Rectal smooth muscle tissue (tissue), 1 donor: ENCODE data around the gene HTR1B.

ENCODE experiments used
- H3K27ac ChIP-seq: one replicate; pipeline ENCODE4 v1.7.0; 2013; ENCODE audit warnings: low read depth, low read length, inconsistent platforms
- H3K27me3 ChIP-seq: one replicate; pipeline ENCODE4 v1.7.0; 2013; ENCODE audit warnings: low read length; ENCODE audit not compliant: control insufficient read depth, insufficient read depth
- H3K36me3 ChIP-seq: one replicate; pipeline ENCODE4 v1.7.0; 2013; ENCODE audit warnings: low read length; ENCODE audit not compliant: control insufficient read depth, insufficient read depth
- H3K4me1 ChIP-seq: one replicate; pipeline ENCODE4 v1.7.0; 2013; ENCODE audit warnings: low read length; ENCODE audit not compliant: control insufficient read depth, insufficient read depth
- H3K4me3 ChIP-seq: one replicate; pipeline ENCODE4 v1.7.0; 2013; ENCODE audit warnings: low read length
- H3K9ac ChIP-seq: one replicate; pipeline ENCODE4 v1.7.0; 2013; ENCODE audit warnings: low read length

HTR1B gene

GRCh38 chr6:77463308-77463860 is at the start of gene HTR1B:
TSS of gene HTR1B (minus strand) at chr6:77463491. CDS start at chr6:77463403, 88 bp downstream.
- H3K36me3 ChIP-seq, result no peaks in the 10 kb centered on the region
- peaks cover 23% of the 10 kb centered on the region for H3K27me3 ChIP-seq
- no peak within 1 kb of the TSS for H3K27ac ChIP-seq
- no peak within 1 kb of the TSS for H3K9ac ChIP-seq
- H3K4me1 ChIP-seq, result peaks cover 2% of the 10 kb centered on the region
- H3K4me3 ChIP-seq, result peak within 1 kb of the TSS; percentile 60

- Histone ChIP-seq H3K4me3 (no peak overlapping the region), H3K4me1 (no peaks in the 10 kb centered on the region), H3K27me3 (no peaks in the 10 kb centered on the region), H3K36me3 (no peaks in the 10 kb centered on the region), H3K9ac (no peak overlapping the region), H3K27ac (no peak overlapping the region)
These were observed 49.3 kb upstream of the HTR1B start for GRCh38 chr6:77512554-77512953.

GRCh38 chr6:77511860-77512259 is 48.6 kb upstream of the HTR1B start:
- no peak overlapping the region for H3K27ac ChIP-seq
- no peaks in the 10 kb centered on the region for H3K27me3 ChIP-seq
- no peaks in the 10 kb centered on the region for H3K4me1 ChIP-seq
- H3K4me3 ChIP-seq, result no peak overlapping the region
- H3K9ac ChIP-seq, result no peak overlapping the region
- H3K36me3 ChIP-seq, result no peaks in the 10 kb centered on the region

GRCh38 chr6:77502981-77503380 is 39.7 kb upstream of the HTR1B start:
- Histone ChIP-seq H3K27me3 (no peaks in the 10 kb centered on the region), H3K36me3 (no peaks in the 10 kb centered on the region), H3K9ac (no peak overlapping the region), H3K4me3 (no peak overlapping the region), H3K4me1 (no peaks in the 10 kb centered on the region), H3K27ac (no peak overlapping the region)

GRCh38 chr6:77492530-77492929 is 29.2 kb upstream of the HTR1B start:
- Histone ChIP-seq H3K4me3 (no peak overlapping the region), H3K27ac (no peak overlapping the region), H3K27me3 (no peaks in the 10 kb centered on the region), H3K36me3 (no peaks in the 10 kb centered on the region), H3K4me1 (no peaks in the 10 kb centered on the region), H3K9ac (no peak overlapping the region)

GRCh38 chr6:77487808-77488425 is 24.6 kb upstream of the HTR1B start:
- H3K27ac ChIP-seq, result no peak overlapping the region
- H3K4me1 ChIP-seq, result no peaks in the 10 kb centered on the region
- H3K27me3 ChIP-seq, result no peaks in the 10 kb centered on the region
- H3K4me3 ChIP-seq, result no peak overlapping the region
- H3K9ac ChIP-seq, result no peak overlapping the region
- no peaks in the 10 kb centered on the region for H3K36me3 ChIP-seq

- Histone ChIP-seq H3K36me3 (no peaks in the 10 kb centered on the region), H3K9ac (no peak overlapping the region), H3K4me1 (no peaks in the 10 kb centered on the region), H3K27ac (no peak overlapping the region), H3K4me3 (no peak overlapping the region), H3K27me3 (no peaks in the 10 kb centered on the region)
These were observed 19.7 kb upstream of the HTR1B start for GRCh38 chr6:77482981-77483380.

GRCh38 chr6:77474973-77475372 is 11.7 kb upstream of the HTR1B start:
- Histone ChIP-seq H3K4me1 (no peaks in the 10 kb centered on the region), H3K27me3 (no peaks in the 10 kb centered on the region), H3K27ac (no peak overlapping the region), H3K9ac (no peak overlapping the region), H3K4me3 (no peak overlapping the region), H3K36me3 (no peaks in the 10 kb centered on the region)

GRCh38 chr6:77474286-77474956 is 11.1 kb upstream of the HTR1B start:
- no peaks in the 10 kb centered on the region for H3K36me3 ChIP-seq
- no peaks in the 10 kb centered on the region for H3K4me1 ChIP-seq
- H3K4me3 ChIP-seq, result no peak overlapping the region
- no peak overlapping the region for H3K9ac ChIP-seq
- H3K27ac ChIP-seq, result no peak overlapping the region
- H3K27me3 ChIP-seq, result no peaks in the 10 kb centered on the region

- H3K4me3 ChIP-seq, result no peak overlapping the region
These were observed 7.7 kb upstream of the HTR1B start for GRCh38 chr6:77470983-77471382.

GRCh38 chr6:77468939-77469338 is 5.6 kb upstream of the HTR1B start:
- peaks cover 11% of the 10 kb centered on the region for H3K27me3 ChIP-seq
- no peak overlapping the region for H3K4me3 ChIP-seq
- no peak overlapping the region for H3K27ac ChIP-seq
- no peaks in the 10 kb centered on the region for H3K4me1 ChIP-seq
- H3K36me3 ChIP-seq, result no peaks in the 10 kb centered on the region
- H3K9ac ChIP-seq, result no peak overlapping the region

More at GRCh38 chr6:77470983-77471382, 7.7 kb upstream of the HTR1B start:
- H3K4me1 ChIP-seq, result no peaks in the 10 kb centered on the region
- no peak overlapping the region for H3K9ac ChIP-seq
- H3K27ac ChIP-seq, result no peak overlapping the region
- no peaks in the 10 kb centered on the region for H3K36me3 ChIP-seq
- H3K27me3 ChIP-seq, result no peaks in the 10 kb centered on the region

GRCh38 chr6:77466451-77467437 is 3.5 kb upstream of the HTR1B start:
- Histone ChIP-seq H3K27me3 (peaks cover 23% of the 10 kb centered on the region), H3K36me3 (no peaks in the 10 kb centered on the region), H3K9ac (no peak overlapping the region), H3K4me3 (peak overlapping the region; percentile 52), H3K4me1 (peaks cover 2% of the 10 kb centered on the region), H3K27ac (no peak overlapping the region)
